Fibroblast of skin of abdomen (primary cell): ENCODE measurements around the gene CEP85L.

ENCODE experiments used
- DNase-seq: peaks from one replicate; pipeline ENCODE4 v3.0.0-alpha.2; 2013

The CEP85L gene

GRCh38 chr6:118535176-118535844 is 116.1 kb downstream of the CEP85L start:
- DNase-seq = no peak

GRCh38 chr6:118530942-118531341 is 120.4 kb downstream of the CEP85L start:
- no peak for DNase-seq

- DNase-seq = no peak
Observed at GRCh38 chr6:118529756-118530155, 121.6 kb downstream of the CEP85L start.

GRCh38 chr6:118528129-118528528 is 123.3 kb downstream of the CEP85L start:
- DNase-seq = no peak

GRCh38 chr6:118525913-118526780 is 125.2 kb downstream of the CEP85L start:
- no peak for DNase-seq

- DNase-seq = no peak
Observed at GRCh38 chr6:118524686-118525085, 126.7 kb downstream of the CEP85L start.

GRCh38 chr6:118523216-118523615 is 128.2 kb downstream of the CEP85L start:
- DNase-seq = no peak

GRCh38 chr6:118522422-118522821 is 129.0 kb downstream of the CEP85L start:
- DNase-seq = no peak

- DNase-seq = no peak
Observed at GRCh38 chr6:118514689-118515088, 136.7 kb downstream of the CEP85L start.

GRCh38 chr6:118511930-118512715 is 139.3 kb downstream of the CEP85L start:
- DNase-seq = no peak

GRCh38 chr6:118509009-118509617 is 142.3 kb downstream of the CEP85L start:
- DNase-seq = peak; percentile 36

GRCh38 chr6:118507636-118508035 is 143.8 kb downstream of the CEP85L start:
- no peak for DNase-seq

- DNase-seq = no peak
Observed at GRCh38 chr6:118506071-118506638, 145.2 kb downstream of the CEP85L start.

GRCh38 chr6:118505656-118506055 is 145.7 kb downstream of the CEP85L start:
- no peak for DNase-seq

- peak; percentile 39 for DNase-seq
Observed at GRCh38 chr6:118504611-118505010, 146.8 kb downstream of the CEP85L start.

GRCh38 chr6:118502169-118502568 is 149.2 kb downstream of the CEP85L start:
- DNase-seq = no peak

GRCh38 chr6:118501765-118502164 is 149.6 kb downstream of the CEP85L start:
- DNase-seq = peak; percentile 37

GRCh38 chr6:118501099-118501498 is 150.3 kb downstream of the CEP85L start:
- no peak for DNase-seq

- no peak for DNase-seq
Observed at GRCh38 chr6:118500130-118501015, 151.0 kb downstream of the CEP85L start.

- peak; percentile 80 for DNase-seq
Observed at GRCh38 chr6:118495485-118496280, 155.7 kb downstream of the CEP85L start.
